K562 (cell line): ENCODE results near the gene RABGAP1. TPM values are rescaled to one million over a fixed set of nuclear protein-coding genes. Genes with fewer than 3 reads are reported as not detected.

Experiments
- ARID2 ChIP-seq: fragments of 450-650 bp; IDR thresholded peaks from 2 replicates; pipeline ENCODE4 v1.6.1; 2017; ENCODE audit warnings: antibody characterized with exemption, mild to moderate bottlenecking
- BACH1 ChIP-seq: fragments of 200-800 bp; sonication (Bioruptor generic); IDR thresholded peaks from 2 replicates; pipeline ENCODE4 v1.6.1; 2016; ENCODE audit warnings: missing genetic modification characterization, missing compliant biosample characterization
- CUX1 ChIP-seq: fragments of 200-800 bp; sonication (Bioruptor generic); IDR thresholded peaks from 2 replicates; pipeline ENCODE4 v1.6.1; 2016; ENCODE audit warnings: missing genetic modification characterization, missing compliant biosample characterization
- ILF3 ChIP-seq: fragments of 450-650 bp; IDR thresholded peaks from 2 replicates; pipeline ENCODE4 v1.6.1; 2018; ENCODE audit warnings: antibody characterized with exemption, mild to moderate bottlenecking, moderate library complexity, borderline replicate concordance
- PML ChIP-seq: IDR thresholded peaks from 2 replicates; pipeline ENCODE4 v1.6.1; 2012; ENCODE audit warnings: low read length, inconsistent platforms
- RAD21 ChIP-seq, 2 experiments: fragments of 250-450 bp in 1 of 2; fragments of 450-650 bp in 1 of 2; sonication (Bioruptor Pico) in 1 of 2; formaldehyde crosslinking in 1 of 2; IDR thresholded peaks in 1 of 2; conservative IDR thresholded peaks in 1 of 2; 2 replicates each; pipeline versions ENCODE4 v1.4.0 to v1.8.0; 2020 to 2022; ENCODE audit warnings: mild to moderate bottlenecking in 2 of 2, moderate library complexity in 1 of 2
- REST ChIP-seq, 2 experiments: fragments of 450-650 bp; formaldehyde crosslinking in 1 of 2; IDR thresholded peaks; 2 replicates each; pipeline versions ENCODE4 v1.4.0 to v1.6.1; 2014 to 2020; ENCODE audit warnings: mild to moderate bottlenecking in 2 of 2, borderline replicate concordance in 1 of 2, low read depth in 1 of 2
- ZBTB9 ChIP-seq: fragments of 450-650 bp; formaldehyde crosslinking; IDR thresholded peaks from 2 replicates; pipeline ENCODE4 v1.4.0; 2020; ENCODE audit warnings: mild to moderate bottlenecking, moderate library complexity
- ZNF212 ChIP-seq: fragments of 450-650 bp; formaldehyde crosslinking; IDR thresholded peaks from 2 replicates; pipeline ENCODE4 v1.4.0; 2020; ENCODE audit warnings: mild to moderate bottlenecking
- ZNF445 ChIP-seq: fragments of 250-450 bp; sonication (Bioruptor Pico); IDR thresholded peaks from 2 replicates; pipeline ENCODE4 v1.4.0; 2020; ENCODE audit warnings: low read depth, mild to moderate bottlenecking, moderate library complexity
- polyA plus RNA-seq, 8 experiments: library from polyadenylated mRNA; depleted of rRNA in 4 of 8; stranded (reverse) in 5 of 8; unstranded in 3 of 8; fragments of >200 nt; fragmentation: Nextera tagmentation in 2 of 8; fragmentation: Illumina TruSeq in 1 of 8; extraction: Ambion mirVana in 2 of 8; extraction: Trizol in 1 of 8; gene quantifications; 2 replicates each; pipeline versions ENCODE4 v1.2.1 to v1.2.3, GENCODE V29; 2011 to 2014; ENCODE audit warnings: inconsistent platforms in 1 of 8, missing spikeins in 1 of 8
- total RNA-seq, 7 experiments: library from RNA; depleted of rRNA in 6 of 7; stranded (reverse); fragments of >200 nt in 6 of 7; fragmentation: Illumina TruSeq in 2 of 7; extraction: Trizol in 2 of 7; gene quantifications; 2 replicates each; pipeline versions ENCODE4 v1.2.1 to v1.2.3, GENCODE V29; 2011 to 2021; ENCODE audit warnings: low replicate concordance in 1 of 7

Gene RABGAP1
- total and polyA plus RNA-seq, 9 of the 15 experiments (the other 6 are each of a cell fraction or from before 2014, with no cell fraction given) = 1.5 to 22.7 (median 13.1) TPM

DNA sequence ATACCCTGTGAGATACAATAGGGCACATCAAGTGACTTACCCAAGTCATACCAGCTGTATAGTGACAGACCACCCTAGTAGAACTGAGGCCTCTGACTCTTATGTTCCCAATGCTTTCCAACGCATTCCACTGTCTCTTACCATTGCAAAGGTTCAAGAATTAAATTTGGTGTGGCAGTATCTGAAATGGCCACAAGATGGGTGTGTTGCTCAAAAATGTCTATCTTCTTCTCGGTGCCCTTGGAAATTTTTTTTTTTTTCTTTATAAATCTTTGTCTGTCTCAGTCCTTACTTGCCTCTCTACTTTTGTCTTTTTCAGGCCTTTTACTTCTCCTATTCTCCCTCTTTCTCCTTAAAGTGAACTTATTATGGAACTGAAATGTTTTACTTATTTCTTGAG, 141.0 kb downstream of the RABGAP1 start (continued):
- no peak for TF ChIP-seq CUX1 (CRISPR knock-in tag)
- TF ChIP-seq ZBTB9 (CRISPR knock-in tag) = no peak
- TF ChIP-seq BACH1 (tag) = no peak
- TF ChIP-seq ZNF445 (CRISPR knock-in tag) = no peak
- no peak for TF ChIP-seq ZNF212 (CRISPR knock-in tag)
- TF ChIP-seq PML = no peak
- no peak for TF ChIP-seq ILF3
- peak; percentile 57 to 76 for TF ChIP-seq RAD21 (CRISPR knock-in tag; conservative IDR thresholded peaks at IDR 0.05 in 1 of 2, IDR thresholded peaks at IDR 0.05 in 1 of 2)
- peak; percentile 67 for TF ChIP-seq REST (IDR thresholded peaks at IDR 0.05; ENCODE audit: borderline replicate concordance)
- no peak for TF ChIP-seq REST (CRISPR knock-in tag; IDR thresholded peaks at IDR 0.05; ENCODE audit: low read depth)
- peak; percentile 49; the same call in 1 of the 2 replicates for TF ChIP-seq ARID2
